Measurements from ENCODE around the gene LYRM4. TPM values are rescaled to one million over a fixed set of nuclear protein-coding genes. Genes with fewer than 3 reads are reported as not detected.

Gene LYRM4
- total RNA-seq, 1 donor from 2014 or later: 39.3 TPM

GRCh38 chr6:5082487-5083306 is 178.1 kb downstream of the LYRM4 start:
- no peak for TF ChIP-seq CTCF (conservative IDR thresholded peaks at IDR 0.05)
- no peak overlapping the region for H3K27ac Mint-ChIP-seq (ENCODE audit: unreplicated experiment)
- H3K9me3 Mint-ChIP-seq: no peaks in the 10 kb centered on the region
- H3K27me3 Mint-ChIP-seq (ENCODE audit: low read depth): peaks cover 50% of the 10 kb centered on the region
- DNase-seq (ENCODE audit: low read depth, low spot score): no peak
- peaks cover 14% of the 10 kb centered on the region for H3K4me1 Mint-ChIP-seq
- no peaks in the 10 kb centered on the region for H3K36me3 Mint-ChIP-seq (ENCODE audit: low read depth)
- peak overlapping the region; percentile 67 for H3K4me3 Mint-ChIP-seq

GRCh38 chr6:5081955-5082354 is 178.8 kb downstream of the LYRM4 start:
- Mint-ChIP-seq H3K36me3 (ENCODE audit: low read depth) (no peaks in the 10 kb centered on the region), H3K27ac (ENCODE audit: unreplicated experiment) (no peak overlapping the region), H3K4me3 (peak overlapping the region; percentile 67), H3K4me1 (peaks cover 14% of the 10 kb centered on the region), H3K9me3 (peaks cover under 1% of the 10 kb centered on the region), H3K27me3 (ENCODE audit: low read depth) (peaks cover 43% of the 10 kb centered on the region)
- TF ChIP-seq CTCF (conservative IDR thresholded peaks at IDR 0.05): no peak
- DNase-seq (ENCODE audit: low read depth, low spot score): no peak

- Mint-ChIP-seq H3K36me3 (ENCODE audit: low read depth) (no peaks in the 10 kb centered on the region), H3K9me3 (peaks cover 3% of the 10 kb centered on the region), H3K27ac (ENCODE audit: unreplicated experiment) (no peak overlapping the region), H3K4me3 (no peak overlapping the region), H3K4me1 (peaks cover 10% of the 10 kb centered on the region), H3K27me3 (ENCODE audit: low read depth) (peaks cover 35% of the 10 kb centered on the region)
- no peak for DNase-seq (ENCODE audit: low read depth, low spot score)
- TF ChIP-seq CTCF (conservative IDR thresholded peaks at IDR 0.05): no peak
These were observed 179.6 kb downstream of the LYRM4 start for GRCh38 chr6:5081182-5081581.

- TF ChIP-seq CTCF (conservative IDR thresholded peaks at IDR 0.05): no peak
- Mint-ChIP-seq H3K4me1 (peaks cover 10% of the 10 kb centered on the region), H3K4me3 (peak overlapping the region; percentile 33), H3K27ac (ENCODE audit: unreplicated experiment) (no peak overlapping the region), H3K27me3 (ENCODE audit: low read depth) (peaks cover 33% of the 10 kb centered on the region), H3K9me3 (peaks cover 3% of the 10 kb centered on the region), H3K36me3 (ENCODE audit: low read depth) (no peaks in the 10 kb centered on the region)
- no peak for DNase-seq (ENCODE audit: low read depth, low spot score)
These were observed 180.2 kb downstream of the LYRM4 start for GRCh38 chr6:5080574-5080973.

GRCh38 chr6:5079692-5080091 is 181.1 kb downstream of the LYRM4 start:
- Mint-ChIP-seq H3K9me3 (peaks cover 8% of the 10 kb centered on the region), H3K27me3 (ENCODE audit: low read depth) (peaks cover 29% of the 10 kb centered on the region), H3K4me3 (no peak overlapping the region), H3K4me1 (peaks cover 10% of the 10 kb centered on the region), H3K27ac (ENCODE audit: unreplicated experiment) (no peak overlapping the region), H3K36me3 (ENCODE audit: low read depth) (peaks cover 5% of the 10 kb centered on the region)
- no peak for DNase-seq (ENCODE audit: low read depth, low spot score)
- no peak for TF ChIP-seq CTCF (conservative IDR thresholded peaks at IDR 0.05)

Measured in neural crest cell (in vitro differentiated cells).